GM21786 (cell line): ENCODE results near the gene PRDM15.

Experiments used
- ATAC-seq: cut with Tn5 transposase; IDR thresholded peaks from one replicate; pipeline ENCODE4 v1.9.1; 2021; ENCODE audit not compliant: unreplicated experiment

Gene PRDM15

DNA sequence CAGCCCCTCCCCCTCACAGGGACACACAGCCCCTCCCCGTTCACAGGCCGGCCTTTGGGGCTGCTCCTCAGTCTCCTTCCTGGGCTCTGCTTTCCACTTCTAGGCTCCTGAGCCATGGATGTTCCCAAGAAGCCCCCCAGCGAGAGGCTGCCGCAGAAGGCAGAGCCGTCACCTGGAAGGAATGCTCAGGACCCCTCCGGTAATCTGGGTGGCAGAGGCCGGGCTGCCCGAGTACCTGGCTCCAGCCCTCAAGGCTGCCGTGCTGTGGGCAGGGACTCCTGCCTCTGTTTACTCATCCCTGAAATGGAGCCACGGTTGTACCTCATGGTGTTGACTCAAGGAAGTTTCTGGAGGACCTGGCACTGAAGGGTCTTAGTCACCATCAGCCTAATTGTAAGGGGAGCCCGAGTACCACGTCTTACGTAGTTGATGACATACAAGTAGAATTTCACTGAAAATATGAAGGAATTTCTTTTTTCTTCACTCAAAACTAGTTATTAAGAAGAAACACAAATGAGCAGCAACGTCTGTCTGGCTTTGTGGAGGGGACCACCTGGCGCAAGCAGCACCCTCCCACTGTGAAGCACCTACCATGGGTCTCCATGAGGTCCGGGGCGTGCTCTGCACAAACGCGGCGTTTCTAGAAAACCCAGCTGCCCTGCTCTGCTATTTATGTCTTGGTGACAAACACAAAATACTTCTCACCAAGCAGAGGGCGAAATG lies 33.7 kb downstream of the PRDM15 start:
- no peak for ATAC-seq

DNA sequence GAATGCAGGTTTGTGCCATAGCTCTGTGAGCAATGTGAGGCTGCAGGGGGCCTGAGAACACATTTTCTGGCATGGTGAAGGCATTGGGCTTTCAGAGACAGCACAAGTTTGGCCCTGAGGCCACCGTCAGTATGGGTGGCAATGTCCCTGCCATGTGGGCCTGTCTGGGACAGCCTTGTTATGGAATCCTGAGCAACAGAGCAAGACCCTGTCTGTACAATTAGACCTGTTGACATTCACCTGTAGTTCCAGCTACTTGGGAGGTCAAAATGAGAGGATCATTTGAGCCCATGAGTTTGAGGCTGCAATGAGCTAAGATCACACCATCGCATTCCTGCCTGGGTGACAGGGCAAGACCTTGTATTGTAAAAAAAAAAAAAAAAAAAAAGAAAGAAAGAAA lies 35.6 kb downstream of the PRDM15 start:
- ATAC-seq: no peak

GRCh38 chr21:41840880-41841279 lies 38.3 kb downstream of the PRDM15 start:
- ATAC-seq: no peak

DNA sequence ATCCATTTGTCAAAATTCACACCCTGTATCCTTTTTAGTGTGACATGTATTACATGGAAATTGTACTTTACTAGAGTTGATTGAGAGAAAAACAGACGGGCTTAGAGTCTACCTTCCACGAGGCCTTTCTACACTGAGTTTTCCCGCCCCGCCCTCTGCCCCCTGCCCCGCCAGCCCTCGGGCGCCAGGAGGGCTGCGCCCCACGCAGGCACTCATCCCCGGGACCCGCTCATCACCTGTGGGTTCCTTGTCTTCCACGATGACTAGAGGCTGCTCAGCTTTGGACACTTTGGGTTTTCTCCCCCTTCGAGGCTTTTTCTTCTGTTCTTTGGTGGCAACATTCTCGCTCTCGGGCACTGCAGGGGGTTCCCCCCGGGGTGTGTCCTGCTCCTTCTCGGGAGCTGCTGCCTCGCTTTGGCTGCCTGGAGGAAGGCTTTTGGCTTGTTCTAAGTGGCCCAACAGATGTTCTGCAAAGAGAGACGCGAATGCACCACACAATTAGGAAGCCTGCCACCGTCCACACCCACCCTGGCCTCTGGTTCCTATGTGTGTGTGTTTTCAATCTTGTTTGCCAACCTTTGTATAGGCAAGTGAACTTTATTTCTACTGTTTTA lies 39.6 kb downstream of the PRDM15 start:
- no peak for ATAC-seq

GRCh38 chr21:41837756-41838297 lies 41.3 kb downstream of the PRDM15 start:
- no peak for ATAC-seq

DNA sequence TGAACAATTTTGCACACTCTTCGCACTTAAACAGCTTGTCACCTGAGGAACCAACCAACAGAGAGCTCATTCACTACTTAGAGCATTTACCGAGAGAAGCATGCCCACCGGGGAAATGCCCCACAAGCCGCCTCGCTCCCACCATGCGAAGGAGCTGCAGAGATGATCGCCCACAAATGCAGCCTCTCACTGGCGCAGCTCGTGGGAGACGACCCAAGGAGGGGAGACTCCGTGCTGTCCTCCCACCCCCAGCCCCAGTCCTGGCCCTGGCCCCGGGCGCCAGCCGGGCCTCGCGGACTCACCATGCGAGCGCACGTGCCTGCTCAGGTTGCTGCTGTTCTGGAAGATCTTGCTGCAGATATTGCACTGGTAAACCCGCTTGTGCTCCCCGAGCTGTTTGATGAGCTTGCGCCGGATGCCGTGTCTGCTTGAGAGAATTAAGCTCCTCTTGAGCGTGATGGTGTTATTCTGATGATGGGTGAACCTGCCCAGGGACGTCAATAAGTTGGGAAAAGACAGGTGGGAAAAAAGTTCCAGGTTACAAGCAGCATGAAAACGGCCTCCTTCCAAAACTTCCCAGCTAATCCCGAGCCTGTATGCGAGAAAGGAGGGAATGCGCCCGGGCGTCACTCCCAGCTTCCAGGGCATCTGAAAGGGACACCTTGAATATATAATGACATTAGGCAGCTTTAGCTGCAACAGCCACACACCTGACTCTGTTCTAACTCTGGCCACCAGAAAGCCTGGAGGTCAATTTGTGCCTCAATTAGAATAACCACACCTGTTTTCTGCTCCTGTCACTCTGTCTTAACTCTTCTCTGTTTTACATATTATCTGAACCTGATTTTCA lies 42.8 kb downstream of the PRDM15 start:
- ATAC-seq: no peak

- no peak for ATAC-seq
Measured at GRCh38 chr21:41835711-41836154, 43.4 kb downstream of the PRDM15 start.

GRCh38 chr21:41834926-41835663 lies 44.0 kb downstream of the PRDM15 start:
- no peak for ATAC-seq

GRCh38 chr21:41834252-41834925 lies 44.8 kb downstream of the PRDM15 start:
- no peak for ATAC-seq

- ATAC-seq: peak; percentile 60
Measured at GRCh38 chr21:41833497-41834115, 45.5 kb downstream of the PRDM15 start.

- ATAC-seq: peak; percentile 46
Measured at GRCh38 chr21:41832596-41833496, 46.3 kb downstream of the PRDM15 start.

GRCh38 chr21:41831866-41832595 lies 47.1 kb downstream of the PRDM15 start:
- no peak for ATAC-seq

GRCh38 chr21:41831453-41831831 lies 47.7 kb downstream of the PRDM15 start:
- ATAC-seq: no peak

DNA sequence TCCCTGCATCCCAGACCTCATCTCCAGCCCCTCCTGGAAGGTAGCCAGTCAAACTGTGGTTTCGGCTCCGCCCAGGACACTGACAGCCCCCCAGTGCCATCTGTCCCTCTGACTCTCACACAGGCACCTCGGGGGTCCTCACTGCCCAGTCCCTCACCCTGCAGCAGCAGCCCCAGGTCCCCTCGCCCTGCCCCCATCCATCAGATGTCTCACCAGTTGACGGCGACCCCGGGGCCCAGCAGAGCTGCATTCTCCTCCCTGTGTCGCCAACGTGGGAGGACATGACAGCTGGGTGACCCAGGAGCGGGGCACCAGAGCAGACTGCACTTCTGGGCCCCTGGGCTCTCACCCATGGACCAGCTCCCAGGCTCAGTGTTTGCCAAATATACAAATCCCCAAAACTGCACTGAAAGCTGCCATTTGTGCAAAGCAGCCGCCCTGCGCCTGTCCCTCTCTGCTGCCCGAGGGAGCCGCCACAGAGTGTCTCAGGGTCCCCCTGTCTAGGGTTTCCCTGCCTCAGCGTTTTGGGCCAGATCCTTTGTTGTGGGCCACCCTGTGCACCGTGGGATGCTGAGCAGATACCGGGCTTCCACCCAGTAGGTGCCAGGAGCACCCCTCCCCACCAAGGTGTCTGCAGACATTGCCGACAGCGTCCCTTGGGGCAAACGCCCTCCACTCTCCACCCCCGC lies 48.2 kb downstream of the PRDM15 start:
- no peak for ATAC-seq

DNA sequence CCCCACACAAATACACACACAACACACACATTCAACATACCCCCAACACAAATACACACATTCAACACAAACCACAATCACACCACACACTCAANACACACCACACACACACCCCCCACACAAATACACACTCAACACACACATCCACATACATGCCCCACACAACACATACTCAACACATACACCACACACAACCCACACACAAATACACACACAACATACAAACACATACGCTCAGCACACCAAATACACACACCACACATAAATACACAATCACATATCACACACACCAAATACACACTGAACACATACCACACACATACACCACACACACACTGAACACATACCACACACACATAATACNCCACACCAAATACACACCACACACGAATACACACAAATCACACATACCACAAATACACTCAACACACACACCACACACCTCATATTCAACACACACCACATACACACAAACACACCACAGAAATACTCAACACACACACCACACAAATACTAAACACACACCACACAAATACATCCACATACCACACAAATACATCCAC lies 48.9 kb downstream of the PRDM15 start:
- ATAC-seq: no peak

DNA sequence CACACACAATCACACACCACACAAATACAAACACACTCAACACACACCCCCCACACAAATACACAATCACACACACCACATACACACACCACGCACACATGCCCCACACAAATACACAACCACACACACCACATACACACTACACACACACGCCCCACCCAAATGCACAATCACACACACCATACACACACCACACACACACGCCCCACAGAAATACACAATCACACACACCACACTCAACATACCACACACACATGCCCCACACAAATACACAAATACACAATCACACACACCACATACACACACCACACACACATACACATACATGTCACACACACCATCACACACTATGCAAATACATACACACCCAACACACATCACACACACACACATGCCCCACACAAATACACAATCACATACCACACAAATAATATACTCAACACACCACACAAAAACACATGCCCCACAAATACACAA lies 50.2 kb downstream of the PRDM15 start:
- ATAC-seq: no peak
